D341Med (cell line): ENCODE data around the gene WIPF1.

ENCODE experiments used
- DNase-seq: peaks from one replicate; pipeline ENCODE4 v3.0.0; 2012; ENCODE audit warnings: low spot score

The WIPF1 gene, protein sequence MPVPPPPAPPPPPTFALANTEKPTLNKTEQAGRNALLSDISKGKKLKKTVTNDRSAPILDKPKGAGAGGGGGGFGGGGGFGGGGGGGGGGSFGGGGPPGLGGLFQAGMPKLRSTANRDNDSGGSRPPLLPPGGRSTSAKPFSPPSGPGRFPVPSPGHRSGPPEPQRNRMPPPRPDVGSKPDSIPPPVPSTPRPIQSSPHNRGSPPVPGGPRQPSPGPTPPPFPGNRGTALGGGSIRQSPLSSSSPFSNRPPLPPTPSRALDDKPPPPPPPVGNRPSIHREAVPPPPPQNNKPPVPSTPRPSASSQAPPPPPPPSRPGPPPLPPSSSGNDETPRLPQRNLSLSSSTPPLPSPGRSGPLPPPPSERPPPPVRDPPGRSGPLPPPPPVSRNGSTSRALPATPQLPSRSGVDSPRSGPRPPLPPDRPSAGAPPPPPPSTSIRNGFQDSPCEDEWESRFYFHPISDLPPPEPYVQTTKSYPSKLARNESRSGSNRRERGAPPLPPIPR

DNA sequence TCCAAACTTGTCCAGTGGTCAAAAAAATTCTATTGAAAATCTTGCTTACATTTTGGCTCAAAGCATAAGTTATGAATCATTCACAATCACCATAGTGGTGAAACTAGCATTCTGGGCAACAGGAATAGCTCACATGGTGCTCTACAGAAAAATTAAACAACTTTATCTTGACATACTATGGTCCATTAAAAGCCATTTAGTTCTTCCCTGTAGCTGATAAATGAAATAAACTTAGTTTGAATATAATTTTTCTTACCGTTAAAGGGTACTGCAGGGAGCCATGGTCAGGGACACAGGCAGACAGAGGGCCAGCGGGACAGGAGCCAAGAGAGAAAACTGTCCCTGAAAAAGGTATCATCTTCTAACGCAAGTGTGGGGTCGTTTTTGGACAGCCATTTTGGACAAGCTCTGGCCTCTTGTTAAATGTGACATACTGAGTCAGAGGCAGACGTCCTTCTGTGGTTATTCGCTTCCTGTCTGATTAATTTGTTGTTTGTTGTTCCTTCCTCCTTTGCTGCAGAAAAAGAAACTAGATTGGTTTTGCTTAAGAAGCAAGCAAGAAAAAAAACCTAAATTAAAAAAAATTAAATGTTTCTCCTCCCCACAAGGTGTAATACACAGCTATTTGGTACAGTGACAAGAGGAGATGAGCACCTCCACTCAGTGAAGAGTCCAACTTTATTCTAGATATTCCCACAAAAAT lies at the start of gene WIPF1:
Gene WIPF1 (minus strand): TSS at position 460 of the 703 bp plus-strand sequence. CDS start 12,231 bp downstream, outside the sequence.
- no peak for DNase-seq

DNA sequence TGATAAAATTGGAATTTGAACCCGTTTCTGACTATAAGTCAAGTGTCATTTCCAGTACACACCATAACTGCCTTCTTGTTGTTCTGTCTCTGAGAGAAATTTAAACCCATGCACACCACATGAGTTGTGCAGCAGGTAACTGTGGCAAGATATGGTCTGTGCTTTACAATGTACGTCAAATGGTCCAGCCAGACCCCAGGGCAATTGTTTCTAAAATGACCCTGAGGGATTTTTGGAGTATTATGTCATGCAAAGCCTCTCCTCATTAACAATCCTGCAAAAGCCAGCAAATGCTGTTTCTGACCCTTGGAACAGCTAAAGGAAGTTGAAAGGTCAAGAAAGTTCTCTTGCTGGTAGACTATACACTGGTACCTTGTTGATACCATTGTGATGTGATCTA lies 47.7 kb upstream of the WIPF1 start:
- no peak for DNase-seq

DNA sequence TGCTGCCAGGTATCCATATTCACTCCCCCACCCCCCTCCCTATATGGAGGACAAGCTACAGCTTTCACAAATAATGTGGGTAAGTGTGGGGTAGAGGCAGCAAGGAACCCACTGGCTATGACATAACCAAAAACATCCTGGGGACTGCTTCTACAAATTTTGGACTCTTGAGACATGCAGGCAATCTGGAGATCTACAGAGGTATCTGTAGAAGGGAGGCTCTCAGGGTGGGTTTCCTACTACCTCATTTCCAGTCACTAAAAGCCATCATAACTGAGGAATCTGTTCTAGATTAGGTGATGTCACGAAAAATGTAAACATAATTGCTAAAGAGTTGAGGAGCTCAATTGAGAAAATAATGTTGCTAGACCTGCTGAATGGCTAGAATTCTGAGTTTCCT lies 46.8 kb upstream of the WIPF1 start:
- DNase-seq = no peak

DNA sequence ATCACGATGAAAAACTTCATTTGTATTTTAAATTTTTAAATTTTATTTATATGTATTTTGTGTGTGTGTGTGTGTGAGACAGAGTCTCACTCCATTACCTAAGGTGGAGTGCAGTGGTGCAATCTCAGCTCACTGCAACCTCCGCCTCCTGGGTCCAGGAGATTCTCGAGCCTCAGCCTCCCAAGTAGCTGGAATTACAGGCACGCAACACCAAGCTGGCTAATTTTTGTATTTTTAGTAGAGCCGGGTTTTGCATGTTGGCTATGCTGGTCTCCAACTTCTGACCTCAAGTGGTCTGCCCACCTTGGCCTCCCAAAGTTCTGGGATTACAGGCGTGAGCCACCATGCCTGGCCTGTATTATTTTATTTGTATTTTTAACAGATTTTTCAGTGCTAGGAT lies 45.8 kb upstream of the WIPF1 start:
- DNase-seq = no peak

DNA sequence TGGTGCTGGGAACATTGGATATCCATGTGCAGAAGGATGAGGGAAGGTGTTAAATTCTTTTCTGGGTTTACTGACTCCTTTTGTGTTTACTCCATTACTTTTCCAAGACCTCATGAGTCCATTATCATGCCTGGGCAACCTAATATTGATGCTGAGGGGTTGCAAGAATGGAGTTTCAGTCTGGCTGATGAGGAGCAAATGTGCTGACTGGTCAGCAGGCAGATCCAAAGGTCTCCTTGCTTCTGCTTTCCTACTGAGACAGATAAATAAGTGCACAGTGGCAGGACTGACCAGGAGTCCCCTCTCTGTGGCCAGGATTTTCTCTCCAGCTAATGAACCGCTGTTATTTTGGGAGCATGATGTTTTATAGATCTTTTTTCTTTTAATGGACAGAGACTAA lies 43.6 kb upstream of the WIPF1 start:
- no peak for DNase-seq

DNA sequence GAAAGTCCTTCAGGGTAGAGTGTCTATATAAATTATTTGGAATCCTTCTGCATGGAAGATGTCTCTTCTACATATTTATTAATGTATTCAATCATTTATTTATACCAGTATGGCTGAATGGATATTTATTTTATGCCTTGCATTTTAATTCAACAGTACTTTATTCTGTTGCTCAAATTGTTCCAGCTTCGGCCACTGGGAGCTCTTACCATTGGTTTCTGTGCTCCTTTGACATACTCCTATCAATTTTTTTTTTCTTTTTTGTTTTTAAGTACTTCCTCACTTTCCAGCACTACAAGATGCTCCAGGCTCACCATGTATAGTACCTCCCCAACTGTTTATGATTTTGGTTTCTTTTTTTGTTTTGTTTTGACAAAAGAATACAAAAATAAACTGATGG lies 39.4 kb upstream of the WIPF1 start:
- DNase-seq = no peak

DNA sequence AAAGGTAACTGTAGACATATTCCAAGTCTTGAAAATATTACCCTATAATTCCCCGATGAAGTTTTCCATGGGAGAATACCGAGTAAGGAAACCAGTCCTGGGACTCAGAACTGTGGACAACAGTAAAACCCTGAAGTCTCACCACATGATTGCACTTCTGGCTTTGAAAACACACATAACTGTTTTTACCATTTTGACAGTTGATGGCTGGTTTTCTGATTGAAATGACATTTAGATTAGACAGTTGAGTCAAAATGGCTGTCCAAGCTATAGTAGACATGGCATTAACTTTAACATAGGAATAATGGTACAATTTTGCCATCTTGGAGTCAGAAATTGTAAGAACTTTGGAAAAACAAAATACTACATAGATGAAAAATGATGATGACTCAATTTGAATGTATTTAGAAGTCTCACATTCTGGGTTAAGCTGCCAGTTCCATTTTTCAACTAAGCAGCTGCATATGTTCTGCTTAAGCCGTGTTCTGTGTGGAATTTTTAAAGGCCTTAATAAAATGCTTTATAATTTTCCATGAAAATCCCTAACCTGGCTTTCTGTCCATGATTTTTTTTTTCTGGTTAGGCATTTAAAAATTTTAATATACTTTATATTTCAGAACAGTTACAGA lies 38.3 kb upstream of the WIPF1 start:
- no peak for DNase-seq

DNA sequence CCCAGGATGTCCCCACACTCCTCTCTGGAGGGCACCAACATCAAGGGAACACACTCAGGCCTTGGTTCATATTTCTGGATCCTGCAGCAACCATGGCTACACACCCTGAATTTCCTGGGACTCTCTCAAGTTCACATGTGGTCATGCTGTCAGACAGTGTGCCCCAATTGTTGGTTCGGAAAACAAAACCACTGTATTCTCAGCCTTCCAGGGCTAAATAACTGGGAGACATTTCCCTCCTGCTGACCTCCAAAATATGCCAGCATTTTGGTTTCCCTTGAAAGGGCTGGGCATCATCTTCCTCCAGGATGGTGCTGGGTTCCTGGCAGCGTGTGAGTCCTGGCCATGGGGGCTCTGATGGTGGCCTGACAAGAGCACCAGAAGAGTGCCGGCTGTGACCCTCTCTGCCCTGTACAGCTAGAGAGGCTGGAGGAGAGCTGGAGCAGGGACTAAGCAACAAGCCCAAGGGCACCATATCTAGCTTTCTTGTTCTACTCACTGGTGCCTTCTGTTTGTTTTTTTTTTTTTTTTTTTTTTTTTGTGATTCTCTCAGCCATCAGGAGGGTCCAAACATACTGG lies 37.5 kb upstream of the WIPF1 start:
- no peak for DNase-seq

DNA sequence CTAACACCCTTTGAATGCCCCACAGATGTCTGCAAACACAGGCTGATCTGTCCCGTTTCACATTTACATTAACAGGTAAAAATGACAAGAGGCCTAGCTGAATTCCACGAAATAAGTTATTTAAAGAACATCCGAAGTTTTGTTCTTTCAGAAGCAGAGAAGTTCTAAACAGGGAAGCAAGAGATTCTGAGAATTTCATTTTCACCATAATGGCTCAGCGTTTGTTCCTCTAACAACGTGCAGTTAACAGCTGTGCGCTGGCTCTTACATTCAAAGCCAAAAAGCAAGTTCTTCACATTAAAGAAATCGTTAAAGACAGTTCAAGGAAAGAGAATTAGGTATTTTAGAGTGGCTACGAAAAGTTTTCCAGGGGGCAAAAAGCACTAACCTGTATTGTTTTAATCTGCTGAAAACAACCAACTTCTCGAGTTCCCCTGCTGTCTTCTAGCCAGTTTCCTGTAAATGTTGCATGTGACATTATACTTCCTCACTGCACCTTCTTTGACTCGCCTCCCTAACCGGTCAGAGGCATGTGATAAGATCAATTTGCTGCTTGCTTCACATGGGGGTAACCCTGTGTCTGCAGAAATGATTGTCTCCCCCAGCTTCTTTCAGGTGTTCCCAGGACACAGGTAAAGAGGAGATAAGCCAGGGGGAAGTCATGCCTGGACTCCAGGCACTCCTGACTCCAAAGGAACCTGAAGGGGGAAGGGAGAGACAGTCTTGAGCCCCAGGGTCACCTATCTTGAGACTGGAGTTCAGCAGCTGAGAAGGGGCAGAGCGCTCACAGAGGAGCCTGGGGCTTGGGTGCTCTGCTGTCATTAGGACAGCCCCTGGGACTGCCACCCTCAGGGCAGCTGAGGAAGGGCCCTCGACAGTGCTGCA lies 36.8 kb upstream of the WIPF1 start:
- DNase-seq = no peak

DNA sequence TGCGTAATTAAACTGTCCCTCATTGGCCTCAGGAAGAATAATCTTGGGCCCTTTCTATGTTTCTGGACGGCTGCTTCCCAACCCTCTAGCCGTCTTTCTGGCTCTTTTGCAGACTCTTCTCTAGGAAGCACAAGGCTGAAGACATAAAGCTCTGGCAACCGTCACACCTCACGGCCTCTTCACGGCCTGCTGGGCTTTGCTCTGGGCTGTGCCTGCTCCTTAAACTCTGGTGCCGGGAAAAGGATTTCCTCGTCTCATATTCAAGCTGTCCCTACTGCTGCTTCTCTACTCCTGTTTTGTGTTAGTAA lies 36.0 kb upstream of the WIPF1 start:
- no peak for DNase-seq

DNA sequence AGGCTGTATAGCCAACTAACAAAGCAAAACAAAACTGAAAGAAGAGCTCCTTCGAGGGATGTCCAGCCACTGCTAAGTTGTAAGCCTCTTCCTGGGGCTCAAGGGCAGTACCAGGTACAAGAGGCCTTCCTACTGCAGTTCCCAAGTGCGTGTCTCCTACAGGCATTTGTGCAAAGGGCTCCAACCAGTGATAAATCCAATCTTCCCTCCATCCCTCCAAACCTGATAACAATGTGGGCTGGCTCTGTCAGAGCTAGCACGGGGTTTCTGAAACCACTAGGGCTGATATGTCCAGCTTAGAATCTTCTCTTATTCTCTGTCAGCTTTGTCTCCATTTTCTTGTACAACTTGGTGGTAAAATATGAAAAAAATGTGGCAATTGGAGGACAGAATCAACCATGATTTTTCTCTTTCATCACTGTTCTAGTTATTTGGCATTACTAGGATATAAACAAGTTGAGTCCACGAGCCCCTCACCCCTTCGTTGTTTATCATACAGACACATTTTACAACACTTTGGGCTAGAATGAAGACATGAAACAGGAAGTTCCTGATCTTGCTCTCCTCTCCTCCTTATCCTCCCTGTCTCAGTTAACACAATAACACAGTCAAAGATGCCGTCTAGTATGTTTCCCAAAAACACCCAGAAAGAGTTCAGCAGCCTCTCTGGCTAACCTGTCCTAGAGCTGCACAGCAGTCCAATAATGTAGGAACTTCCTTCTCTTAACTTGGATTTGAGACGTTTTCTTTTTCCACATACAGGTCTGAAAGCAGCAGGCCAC lies 35.4 kb upstream of the WIPF1 start:
- no peak for DNase-seq

DNA sequence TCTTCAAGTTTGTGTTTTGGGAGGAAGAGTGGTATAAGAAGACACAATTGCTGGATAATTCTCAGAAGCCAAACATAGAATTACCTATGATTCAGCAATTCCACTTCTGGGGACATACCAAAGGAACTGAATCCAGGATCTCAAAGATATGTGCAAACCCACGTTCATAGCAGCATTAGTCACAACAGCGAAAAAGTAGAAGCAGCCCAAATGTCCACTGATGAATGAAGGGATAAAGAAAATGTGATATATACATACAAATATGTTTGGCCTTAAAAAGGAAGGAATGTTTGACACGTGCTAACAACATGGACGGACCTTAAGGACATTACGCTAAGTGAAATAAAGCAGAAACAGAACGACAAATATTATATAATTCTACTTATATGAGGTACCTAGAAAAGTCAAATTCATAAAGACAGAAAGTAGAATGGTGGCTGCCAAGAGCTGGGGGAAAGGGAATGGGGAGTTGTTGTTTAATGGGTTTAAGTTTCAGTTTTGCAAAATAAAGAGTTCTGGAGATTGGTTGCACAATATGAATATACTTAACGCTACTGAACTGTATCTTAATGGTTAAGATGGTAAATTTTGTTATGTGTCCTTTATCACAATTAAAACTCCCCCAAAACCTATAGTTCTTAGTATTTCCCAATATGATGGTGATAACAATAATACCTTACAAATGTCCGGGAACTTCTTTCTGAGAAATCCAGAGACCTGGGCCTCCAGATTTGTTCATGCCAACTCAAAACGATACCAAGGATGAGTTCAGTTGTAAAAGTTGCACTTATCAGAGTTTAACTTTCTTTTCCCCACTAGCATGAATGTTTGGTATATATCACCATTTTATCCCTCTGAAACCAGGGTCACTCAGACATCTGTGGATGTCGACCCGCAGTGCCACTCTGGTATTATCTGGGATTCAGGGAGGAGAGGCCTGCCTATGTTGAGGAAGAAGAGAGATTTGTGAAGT lies 33.7 kb upstream of the WIPF1 start:
- no peak for DNase-seq

DNA sequence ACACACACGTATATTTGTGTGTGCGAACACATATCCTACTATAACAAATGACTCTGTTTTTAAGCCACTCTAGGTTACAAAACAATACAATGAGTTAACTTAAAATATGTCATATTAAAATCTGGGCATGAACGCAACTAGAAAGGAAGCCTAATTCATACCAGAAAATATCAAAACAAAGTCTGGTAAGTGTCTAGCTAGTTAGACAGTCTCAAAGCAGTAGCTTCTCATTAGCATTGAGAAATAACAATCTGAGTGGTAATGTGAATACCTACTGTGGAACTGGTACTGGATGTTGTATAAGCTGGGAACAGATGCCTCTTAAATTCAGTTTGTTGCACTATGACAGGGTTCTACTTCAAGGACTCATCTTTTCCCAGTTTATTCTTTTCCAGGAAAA lies 32.5 kb upstream of the WIPF1 start:
- no peak for DNase-seq

DNA sequence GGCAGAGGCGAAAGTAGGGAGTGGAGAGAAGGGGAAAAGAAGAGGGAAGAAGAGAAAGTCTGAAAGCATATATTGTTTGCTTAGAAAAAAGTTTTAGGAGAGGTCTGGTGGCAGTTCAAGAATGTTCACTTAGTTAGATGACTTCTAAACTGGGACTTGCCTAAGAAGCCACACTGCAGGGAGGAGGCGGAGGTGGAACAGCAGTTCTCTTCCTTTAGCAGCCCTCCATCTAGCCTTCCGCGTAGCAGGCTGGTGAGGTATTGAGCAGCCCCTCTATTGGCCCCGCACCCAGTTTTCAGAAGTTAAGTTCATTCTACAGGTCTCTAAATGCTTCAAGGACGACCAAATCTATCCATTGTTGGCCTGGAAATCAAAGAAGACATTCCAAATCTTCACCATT lies 31.9 kb upstream of the WIPF1 start:
- no peak for DNase-seq

DNA sequence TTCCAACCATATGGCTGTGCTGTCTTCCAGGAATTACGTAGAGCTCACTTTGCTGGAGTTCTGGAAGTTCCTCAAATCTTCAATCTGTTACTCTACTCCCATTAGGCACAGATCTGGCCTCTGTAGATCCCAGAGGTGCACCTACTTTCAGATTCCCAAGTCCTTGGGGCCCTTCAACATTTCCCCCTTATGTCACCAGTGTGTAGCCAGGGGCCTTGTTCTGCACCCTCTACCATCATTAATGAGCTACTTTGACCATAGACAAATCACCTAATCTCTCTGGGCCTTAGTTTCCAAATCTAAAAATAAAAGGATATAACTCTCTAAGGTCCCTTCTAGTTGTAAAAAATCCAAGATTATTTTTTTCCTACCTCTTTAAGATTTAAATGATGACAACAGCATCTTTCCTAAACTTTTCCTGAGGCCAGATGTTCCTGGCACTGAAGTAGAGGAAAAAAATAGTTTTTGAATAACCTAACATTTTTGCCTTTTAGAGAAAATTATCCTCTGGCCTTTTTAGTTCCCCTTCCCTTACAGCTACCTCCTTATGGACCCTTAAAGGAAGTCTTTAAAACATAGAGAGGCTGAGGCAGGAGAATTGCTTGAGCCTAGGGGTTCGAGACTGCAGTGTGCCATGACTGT lies 31.0 kb upstream of the WIPF1 start:
- DNase-seq = no peak

DNA sequence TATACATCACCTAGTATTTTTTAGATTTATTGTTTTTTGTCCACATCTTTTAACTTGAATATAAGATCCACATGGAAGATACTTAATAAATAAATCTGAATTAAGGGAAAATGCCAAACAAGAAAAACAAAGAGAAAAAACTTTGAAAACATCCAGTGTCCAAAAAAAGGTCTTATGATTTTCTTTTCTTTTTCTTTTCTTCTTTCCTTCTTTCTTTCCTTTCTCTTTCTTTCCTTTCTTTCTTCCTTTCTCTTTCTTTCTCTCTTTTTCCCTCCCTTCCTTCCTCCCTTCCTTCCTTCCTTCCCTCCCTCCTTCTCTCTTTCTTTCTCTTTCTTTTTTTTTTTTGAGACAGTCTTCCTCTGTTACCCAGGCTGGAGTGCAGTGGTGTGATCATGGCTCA lies 29.6 kb upstream of the WIPF1 start:
- DNase-seq = no peak

DNA sequence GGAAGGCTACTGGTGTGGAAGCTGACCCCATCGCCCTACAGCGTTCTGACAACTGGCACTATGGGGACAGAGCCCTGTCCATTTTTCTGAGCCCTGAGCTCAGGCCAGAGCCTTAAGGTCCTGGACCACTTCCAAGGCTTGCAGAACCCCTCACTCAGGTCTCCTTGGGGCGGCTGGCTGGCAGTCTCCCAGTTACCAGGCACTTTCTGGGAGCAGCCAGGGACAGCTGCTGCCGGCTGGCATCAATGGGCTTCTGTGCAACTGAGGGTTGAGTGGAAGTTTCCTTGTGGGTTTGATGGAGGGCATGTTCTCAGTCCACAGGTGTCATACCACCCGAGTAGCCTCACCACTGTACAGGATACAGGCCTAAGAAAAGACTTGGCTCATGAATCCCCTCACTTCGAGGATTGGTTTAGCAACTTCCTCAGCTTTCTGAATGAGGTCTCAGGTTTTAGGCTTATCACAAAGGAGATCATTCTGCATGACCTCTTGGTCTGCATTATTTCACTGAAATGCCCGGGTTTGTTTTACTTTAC lies 27.4 kb upstream of the WIPF1 start:
- no peak for DNase-seq

DNA sequence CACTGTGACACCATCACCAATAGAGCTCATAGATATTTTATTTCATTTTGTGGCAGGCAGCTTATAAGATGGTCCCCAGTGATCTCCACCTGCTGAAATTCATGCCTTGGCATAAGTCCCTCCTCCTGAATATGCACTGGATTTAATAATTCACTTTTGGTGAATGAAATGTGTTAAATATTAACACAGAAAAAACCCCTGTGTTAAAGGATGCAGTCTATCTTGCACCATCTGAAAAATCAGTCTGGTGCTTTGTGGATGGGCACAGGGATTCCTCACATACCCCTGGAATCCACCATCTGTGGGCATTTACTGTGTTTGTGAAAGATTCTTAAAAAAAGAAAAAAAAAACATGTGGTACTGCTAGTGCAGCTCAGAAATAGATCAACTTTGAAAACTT lies 26.1 kb upstream of the WIPF1 start:
- no peak for DNase-seq

DNA sequence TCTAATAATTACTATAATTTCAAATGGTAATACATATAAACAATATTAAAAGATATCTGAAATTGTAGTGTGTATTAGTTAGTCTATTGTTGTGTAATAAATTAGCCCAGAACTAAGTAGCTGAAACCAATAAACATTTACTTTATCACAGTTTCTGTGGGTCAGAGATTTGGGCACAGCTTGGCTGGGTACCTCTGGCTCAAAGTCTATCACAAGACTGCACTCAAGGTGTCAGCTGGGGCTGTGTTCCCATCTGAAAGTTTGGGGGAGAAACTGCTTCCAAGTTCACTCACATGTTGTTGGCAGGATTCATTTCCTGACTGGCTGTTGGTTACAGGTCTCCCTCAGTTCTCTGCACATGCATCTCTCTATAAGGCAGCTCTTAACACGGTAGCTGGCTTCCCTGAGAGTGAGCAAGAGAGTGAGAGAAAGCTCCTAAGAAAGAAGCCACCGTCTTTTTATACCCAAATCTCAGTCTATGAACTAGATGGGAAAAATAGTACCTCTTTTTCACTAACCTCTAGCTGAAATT lies 25.6 kb upstream of the WIPF1 start:
- no peak for DNase-seq
